ENCODE results near the gene VPS13D.
A peak's percentile ranks its signal among the peaks of the same experiment; 100 is the strongest.

VPS13D gene
- 346 reads per million, percentile 96 among the genes with 10 or more reads in this experiment for total RNA-seq

GRCh38 chr1:12229835-12230548 is at the start of gene VPS13D:
VPS13D (plus strand) TSS chr1:12230030; CDS start chr1:12234267, 4,237 bp downstream.
- DNase-seq: peak; percentile 79

GRCh38 chr1:12180315-12180714 is 49.5 kb upstream of the VPS13D start:
- DNase-seq: no peak

GRCh38 chr1:12180903-12181302 is 48.9 kb upstream of the VPS13D start:
- DNase-seq: no peak

- no peak for DNase-seq
Observed at GRCh38 chr1:12181568-12181967, 48.3 kb upstream of the VPS13D start.

DNA sequence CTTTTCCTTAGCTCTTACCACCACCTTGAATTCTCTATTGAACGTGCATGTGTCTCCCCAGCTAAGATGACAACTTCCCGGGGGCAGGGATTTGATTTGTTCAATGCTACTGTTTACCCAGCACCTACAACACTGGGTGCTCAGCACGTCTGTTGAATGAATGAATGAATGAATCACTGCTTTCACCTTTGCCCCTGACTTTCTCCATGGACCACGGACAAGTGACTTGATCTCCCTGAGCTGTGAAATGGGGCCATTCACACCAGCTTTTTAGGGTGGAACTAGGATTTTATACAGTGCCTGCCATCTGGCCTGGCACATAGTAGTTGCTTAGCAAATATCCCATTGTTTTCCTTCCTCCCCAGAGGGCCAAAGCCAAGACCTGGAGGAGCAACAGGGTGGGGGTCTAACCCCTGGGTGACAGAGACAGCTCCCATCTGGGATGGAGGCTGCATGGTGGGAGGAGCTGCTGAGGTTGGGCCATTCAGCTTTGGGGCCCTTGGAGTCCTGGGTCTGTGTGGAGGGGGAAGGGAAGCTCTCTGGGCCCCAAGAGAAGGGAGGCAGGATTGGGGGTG is 47.3 kb upstream of the VPS13D start:
- no peak for DNase-seq

DNA sequence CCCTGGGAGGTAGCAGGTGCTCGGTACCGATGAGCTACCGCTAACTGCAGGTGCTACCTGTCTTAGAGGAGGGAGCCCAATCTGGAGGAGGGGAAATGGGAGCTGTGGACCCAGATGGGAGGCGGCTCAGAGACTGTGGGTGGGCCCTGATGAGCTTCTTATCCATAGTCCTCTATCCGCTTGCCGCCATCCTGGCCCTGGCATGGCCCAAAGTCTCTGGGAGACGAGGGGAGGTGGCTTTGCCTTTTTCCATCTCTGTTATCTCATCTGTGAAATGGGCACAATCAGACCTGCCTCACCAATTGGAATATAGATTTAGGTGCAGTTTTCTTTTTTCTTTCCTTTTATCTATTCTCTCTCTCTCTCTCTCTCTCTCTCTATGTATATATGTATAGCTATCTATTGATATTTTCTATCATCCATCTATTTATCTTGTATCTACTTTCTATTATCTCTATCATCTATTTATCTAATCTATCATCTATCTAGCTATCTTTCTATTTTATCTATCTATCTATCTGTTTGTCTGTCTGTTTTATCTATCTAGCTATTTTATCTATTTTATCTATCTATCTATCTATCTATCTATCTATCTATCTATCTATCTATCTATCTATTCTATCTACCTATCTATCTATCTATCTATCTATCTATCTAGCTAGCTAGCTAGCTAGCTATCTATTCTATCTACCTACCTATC is 46.6 kb upstream of the VPS13D start:
- no peak for DNase-seq

GRCh38 chr1:12184008-12184681 is 45.7 kb upstream of the VPS13D start:
- no peak for DNase-seq

DNA sequence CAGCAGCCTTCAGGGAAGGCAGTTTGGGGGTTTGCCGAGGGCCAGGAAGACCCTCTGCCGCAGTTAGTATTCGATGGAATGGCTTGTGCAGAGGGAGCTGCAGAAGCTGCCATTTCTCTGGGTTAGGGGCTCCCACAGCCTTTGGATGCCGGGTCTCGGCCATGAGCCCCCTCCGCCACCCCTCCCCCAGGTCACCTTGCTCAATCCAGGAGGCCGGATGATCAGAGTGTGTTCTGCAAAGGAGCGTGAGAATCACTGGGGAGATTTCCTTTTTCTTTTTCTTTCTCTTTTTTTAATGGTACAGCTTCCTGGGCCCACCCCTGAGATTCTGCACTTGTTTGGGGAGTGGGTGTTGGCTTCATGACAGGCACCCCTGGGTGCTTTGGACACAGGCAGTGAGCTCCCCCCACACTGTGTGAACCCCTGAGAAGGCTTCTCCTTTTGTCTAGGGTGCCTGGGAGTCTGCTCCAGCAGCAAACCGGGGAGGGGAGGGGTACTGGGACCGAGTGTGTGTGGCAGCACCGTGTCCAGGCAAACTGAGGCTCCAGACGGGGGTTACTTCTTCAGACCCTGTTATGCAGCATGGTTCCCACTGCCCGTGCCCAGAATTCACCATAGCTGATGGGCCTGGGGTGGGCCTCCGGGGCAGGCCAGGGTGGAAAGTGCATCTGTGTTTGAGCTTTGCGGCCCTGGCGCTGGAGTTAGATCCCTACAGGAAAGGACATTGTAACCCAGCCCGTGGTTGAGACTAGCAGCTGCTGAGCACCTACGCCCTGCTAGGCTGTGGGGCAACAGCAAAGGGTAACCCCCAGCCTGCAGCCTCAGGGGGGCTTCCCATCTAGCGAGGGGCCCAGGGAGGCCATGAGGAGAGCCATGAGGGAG is 44.6 kb upstream of the VPS13D start:
- DNase-seq: no peak

- DNase-seq: no peak
Observed at GRCh38 chr1:12185918-12186678, 43.7 kb upstream of the VPS13D start.

- no peak for DNase-seq
Observed at GRCh38 chr1:12186679-12186985, 43.2 kb upstream of the VPS13D start.

DNA sequence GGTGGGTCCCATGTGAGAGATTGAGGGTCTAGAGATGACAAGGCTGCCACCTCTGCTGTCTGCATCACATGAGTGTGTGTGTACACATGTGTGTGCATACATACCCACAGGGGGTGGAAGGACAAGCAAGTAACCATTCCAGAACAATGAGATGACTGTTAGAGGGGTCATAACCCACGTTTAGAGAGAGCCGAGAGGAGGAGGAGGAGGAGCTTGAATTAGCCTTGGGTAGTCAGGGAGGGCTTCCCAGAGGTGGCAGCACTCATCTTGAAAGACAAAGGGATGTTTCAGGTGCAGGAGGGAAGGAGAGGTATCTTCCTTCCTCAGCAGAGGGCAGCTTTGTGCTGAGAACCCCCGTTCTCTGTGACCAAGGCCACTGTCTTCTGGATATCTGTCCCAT is 41.7 kb upstream of the VPS13D start:
- DNase-seq: no peak

GRCh38 chr1:12188657-12189327 is 41.0 kb upstream of the VPS13D start:
- no peak for DNase-seq

DNA sequence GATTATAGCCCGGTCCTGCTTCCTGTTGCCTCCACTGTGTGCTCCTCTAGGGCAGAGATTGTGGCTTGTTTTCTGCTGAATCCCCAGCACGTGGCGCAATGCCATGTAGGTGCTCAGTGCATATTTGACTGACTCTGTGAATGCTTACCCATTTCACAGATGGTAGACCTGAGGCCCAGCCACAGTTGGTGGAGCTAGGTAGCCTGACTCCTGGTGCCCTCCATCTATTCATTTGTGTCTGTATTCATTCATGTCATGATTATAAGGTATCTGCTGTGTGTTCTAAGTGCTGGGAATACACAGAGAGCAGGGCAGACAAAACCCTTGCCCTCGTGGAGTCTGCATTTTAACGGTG is 40.5 kb upstream of the VPS13D start:
- DNase-seq: no peak

DNA sequence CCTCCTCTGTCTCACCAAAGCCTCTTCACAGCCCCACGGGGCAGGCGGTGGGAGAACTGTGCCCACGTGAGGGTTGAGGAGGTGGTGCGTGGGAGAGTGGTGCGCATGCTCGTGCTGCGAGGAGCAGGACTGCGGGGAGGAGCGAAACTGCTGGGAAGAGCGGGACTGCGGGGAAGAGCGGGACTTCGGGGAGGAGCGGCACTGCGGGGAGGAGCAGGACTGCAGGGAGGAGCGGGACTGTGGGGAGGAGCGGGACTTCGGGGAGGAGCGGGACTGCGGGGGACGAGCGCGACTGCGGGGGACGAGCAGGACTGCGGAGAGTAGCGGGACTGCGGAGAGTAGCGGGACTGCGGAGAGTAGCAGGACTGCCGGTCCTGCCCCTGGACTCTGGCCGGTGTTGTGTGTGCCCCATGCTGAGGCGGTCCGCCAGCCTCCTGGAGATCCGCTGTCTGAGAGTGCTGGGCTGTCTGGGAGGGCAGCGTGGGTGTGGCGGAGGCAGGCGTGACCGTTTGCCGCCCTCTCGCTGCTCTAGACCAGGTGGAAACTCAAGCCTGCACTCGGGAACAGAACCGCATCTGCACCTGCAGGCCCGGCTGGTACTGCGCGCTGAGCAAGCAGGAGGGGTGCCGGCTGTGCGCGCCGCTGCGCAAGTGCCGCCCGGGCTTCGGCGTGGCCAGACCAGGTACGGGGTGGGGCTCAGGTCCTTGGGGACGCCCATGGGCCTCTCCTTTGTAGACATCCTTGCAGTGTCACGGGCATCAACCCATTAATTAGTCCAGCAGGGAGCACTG is 38.4 kb upstream of the VPS13D start:
- no peak for DNase-seq

- no peak for DNase-seq
Observed at GRCh38 chr1:12194666-12195216, 35.1 kb upstream of the VPS13D start.

- DNase-seq: no peak
Observed at GRCh38 chr1:12195416-12195815, 34.4 kb upstream of the VPS13D start.

DNA sequence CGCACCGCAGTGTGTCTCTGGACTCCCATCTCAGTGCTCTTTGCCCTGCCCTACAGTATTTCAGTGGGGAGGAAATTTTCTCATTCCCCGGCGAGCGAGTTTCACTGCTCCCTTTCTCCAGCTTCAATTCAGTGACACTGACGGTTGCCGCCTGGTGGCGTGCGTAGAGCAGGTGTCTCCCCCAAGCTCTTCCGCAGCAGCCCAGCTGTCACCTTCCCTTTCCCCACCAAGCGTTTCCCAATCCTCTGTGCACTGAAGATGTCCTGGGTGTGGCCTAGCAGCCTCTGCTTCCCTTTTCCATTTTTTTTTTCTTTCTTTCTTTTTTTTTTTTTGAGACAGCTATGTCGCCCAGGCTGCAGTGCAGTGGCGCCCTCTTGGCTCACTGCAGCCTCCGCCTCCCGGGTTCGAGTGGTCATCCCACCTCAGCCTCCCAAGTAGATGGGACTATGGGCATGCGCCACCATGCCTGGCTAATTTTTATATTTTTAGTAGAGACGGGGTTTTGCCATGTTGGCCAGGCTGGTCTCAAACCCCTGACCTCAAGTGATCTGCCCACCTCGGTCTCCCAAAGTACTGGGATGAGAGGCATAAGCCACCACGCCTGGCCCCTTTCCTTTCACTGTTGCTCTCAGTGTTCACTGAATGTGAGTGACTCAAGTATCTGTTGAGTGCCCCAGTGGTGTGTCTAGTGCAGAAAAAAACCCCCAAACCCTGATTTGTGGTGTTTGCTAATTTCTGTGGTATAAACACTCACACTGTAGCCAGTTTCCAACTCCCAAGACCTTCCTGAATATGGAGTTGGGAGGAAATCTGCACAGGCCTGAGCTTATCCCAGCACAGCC is 33.0 kb upstream of the VPS13D start:
- no peak for DNase-seq

DNA sequence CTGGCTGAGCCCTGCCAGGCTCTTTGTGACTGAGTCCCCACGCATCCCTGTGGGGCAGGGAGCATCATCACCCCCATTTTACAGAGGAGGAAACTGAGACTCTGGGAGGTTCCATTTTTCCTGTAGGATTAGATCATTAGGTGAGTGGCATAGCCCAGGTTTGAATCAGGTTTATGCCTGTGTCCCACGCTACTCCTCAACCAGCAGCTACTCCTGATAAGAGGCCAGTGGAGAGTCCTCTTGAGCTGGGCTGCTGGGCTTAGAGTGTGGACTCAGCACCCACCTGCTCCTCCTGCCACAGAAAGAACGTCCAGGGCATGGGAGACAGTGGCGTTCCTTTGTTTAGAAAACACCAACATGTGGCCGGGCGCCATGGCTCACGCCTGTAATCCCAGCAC is 32.3 kb upstream of the VPS13D start:
- no peak for DNase-seq

GRCh38 chr1:12200208-12200607 is 29.6 kb upstream of the VPS13D start:
- no peak for DNase-seq

All from effector CD4-positive, alpha-beta T cell (primary cell).